HUES48 (cell line): ENCODE measurements around the gene FBXO5.
"Not testable (repeated sequence)": the region's sequence is repeated elsewhere in the genome, so short reads cannot be mapped to it uniquely, and the experiment has no call there.

Experiments
- H3K27ac ChIP-seq: one replicate; pipeline ENCODE4 v1.7.0; 2013; ENCODE audit warnings: low read depth, low read length, inconsistent platforms
- H3K27me3 ChIP-seq: 2 replicates; pipeline ENCODE4 v1.6.1; 2013; ENCODE audit warnings: mild to moderate bottlenecking, low read length; ENCODE audit not compliant: control insufficient read depth, insufficient read depth
- H3K36me3 ChIP-seq: 2 replicates; pipeline ENCODE4 v1.6.1; 2013; ENCODE audit warnings: low read length; ENCODE audit not compliant: control insufficient read depth, insufficient read depth
- H3K4me1 ChIP-seq: 2 replicates; pipeline ENCODE4 v1.6.1; 2013; ENCODE audit warnings: mild to moderate bottlenecking, low read length; ENCODE audit not compliant: control insufficient read depth, insufficient read depth
- H3K4me3 ChIP-seq: 2 replicates; pipeline ENCODE4 v1.5.1; 2013; ENCODE audit warnings: mild to moderate bottlenecking, low read depth, low read length
- H3K9ac ChIP-seq: 2 replicates; pipeline ENCODE4 v1.6.1; 2013; ENCODE audit warnings: mild to moderate bottlenecking, low read depth, low read length, moderate library complexity
- H3K9me3 ChIP-seq: 2 replicates; pipeline ENCODE4 v1.6.1; 2013; ENCODE audit warnings: low read length; ENCODE audit not compliant: control insufficient read depth, insufficient read depth

FBXO5 gene

DNA sequence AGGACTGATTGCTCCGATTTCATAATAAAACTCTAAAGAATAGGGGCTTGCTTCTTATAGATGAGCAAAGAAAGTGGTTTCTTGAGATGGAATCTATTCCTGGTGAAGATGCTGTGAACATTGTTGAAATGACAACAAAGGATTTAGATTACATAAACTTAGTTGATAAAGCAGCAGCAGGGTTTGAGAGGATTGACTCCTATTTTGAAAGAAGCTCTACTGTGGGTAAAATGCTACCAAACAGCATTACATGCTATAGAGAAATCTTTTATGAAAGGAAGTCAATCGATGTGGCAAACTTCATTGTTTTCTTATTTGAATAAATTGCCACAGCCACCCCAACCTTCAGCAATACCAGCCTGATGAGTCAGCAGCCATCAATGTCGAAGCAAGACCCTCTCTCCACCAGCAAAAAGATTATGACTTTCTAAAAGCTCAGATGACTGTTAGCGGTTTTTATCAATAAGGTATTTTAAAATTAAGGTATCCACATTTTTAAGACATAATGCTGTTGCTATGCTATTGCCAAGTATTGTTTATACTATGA, 32.3 kb upstream of the FBXO5 start:
- no peaks in the 10 kb centered on the region for H3K4me1 ChIP-seq
- no peaks in the 10 kb centered on the region for H3K36me3 ChIP-seq
- H3K9ac ChIP-seq = no peak overlapping the region
- no peaks in the 10 kb centered on the region for H3K27me3 ChIP-seq
- H3K9me3 ChIP-seq = no peaks in the 10 kb centered on the region
- no peak overlapping the region for H3K27ac ChIP-seq
- H3K4me3 ChIP-seq = no peak overlapping the region

DNA sequence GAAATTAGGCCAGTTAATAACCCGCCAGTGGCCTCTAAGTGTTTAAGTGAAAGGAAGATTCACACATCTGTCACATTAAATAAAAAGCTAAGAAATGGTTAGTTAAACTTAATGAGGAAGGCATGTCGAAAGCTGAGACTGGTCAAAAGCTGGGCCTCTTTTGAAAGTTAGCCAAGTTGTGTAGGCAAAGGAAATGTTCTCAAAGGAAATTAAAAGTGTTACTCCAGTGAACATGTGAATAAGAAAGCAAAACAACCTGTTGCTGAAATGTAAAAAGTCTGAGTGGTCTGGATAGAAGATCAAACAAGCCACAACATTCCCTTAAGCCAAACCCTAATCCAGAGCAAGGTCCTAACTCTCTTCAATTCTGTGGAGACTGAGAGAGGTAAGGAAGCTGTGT, 30.6 kb upstream of the FBXO5 start:
- H3K36me3 ChIP-seq = no peaks in the 10 kb centered on the region
- no peaks in the 10 kb centered on the region for H3K4me1 ChIP-seq
- H3K27ac ChIP-seq = no peak overlapping the region
- H3K27me3 ChIP-seq = no peaks in the 10 kb centered on the region
- H3K9ac ChIP-seq = no peak overlapping the region
- H3K9me3 ChIP-seq = no peaks in the 10 kb centered on the region
- no peak overlapping the region for H3K4me3 ChIP-seq

DNA sequence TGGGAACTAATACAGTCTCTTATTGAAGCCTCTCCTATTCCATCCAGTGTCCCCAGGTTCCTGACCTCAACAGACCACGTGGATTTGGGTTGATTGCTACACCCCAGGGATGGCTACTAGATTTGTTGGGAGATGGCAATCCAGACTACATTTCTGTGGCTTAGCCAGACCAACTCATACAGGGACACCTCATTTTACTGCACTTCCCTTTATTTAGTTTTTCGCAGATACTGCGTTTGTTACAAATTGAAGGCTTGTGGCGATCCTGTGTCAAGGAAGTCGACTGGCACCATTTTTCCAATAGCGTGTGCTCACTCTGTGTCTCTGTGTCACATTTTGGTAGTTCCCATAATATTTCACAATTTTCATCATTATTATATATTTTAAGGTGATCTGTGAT, 30.0 kb upstream of the FBXO5 start:
- H3K4me1 ChIP-seq = no peaks in the 10 kb centered on the region
- H3K9me3 ChIP-seq = no peaks in the 10 kb centered on the region
- H3K9ac ChIP-seq = no peak overlapping the region
- no peak overlapping the region for H3K27ac ChIP-seq
- H3K27me3 ChIP-seq = no peaks in the 10 kb centered on the region
- H3K4me3 ChIP-seq = no peak overlapping the region
- no peaks in the 10 kb centered on the region for H3K36me3 ChIP-seq

DNA sequence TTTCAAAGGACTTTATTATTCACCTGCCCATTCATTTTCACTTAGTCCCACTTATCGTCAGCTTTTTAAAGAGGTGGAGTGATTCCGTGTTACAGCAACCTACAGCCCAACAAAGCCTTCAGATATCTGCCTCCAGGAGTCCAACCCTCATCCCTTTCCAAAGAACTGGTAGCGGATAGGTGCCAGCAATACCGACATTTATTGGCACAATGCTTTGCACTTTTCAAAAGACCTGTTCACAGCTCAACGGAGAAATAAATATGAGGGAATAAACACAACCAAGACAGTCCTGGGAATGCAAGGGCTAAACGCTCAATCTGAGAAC, 20.5 kb upstream of the FBXO5 start:
- no peaks in the 10 kb centered on the region for H3K27me3 ChIP-seq
- peaks cover 19% of the 10 kb centered on the region for H3K36me3 ChIP-seq
- H3K9ac ChIP-seq = peak overlapping the region; percentile 86
- peak overlapping the region; percentile 98 for H3K4me3 ChIP-seq
- H3K27ac ChIP-seq = peak overlapping the region; percentile 95
- H3K4me1 ChIP-seq = peaks cover 6% of the 10 kb centered on the region; the same call in 1 of the 2 replicates
- H3K9me3 ChIP-seq = no peaks in the 10 kb centered on the region

DNA sequence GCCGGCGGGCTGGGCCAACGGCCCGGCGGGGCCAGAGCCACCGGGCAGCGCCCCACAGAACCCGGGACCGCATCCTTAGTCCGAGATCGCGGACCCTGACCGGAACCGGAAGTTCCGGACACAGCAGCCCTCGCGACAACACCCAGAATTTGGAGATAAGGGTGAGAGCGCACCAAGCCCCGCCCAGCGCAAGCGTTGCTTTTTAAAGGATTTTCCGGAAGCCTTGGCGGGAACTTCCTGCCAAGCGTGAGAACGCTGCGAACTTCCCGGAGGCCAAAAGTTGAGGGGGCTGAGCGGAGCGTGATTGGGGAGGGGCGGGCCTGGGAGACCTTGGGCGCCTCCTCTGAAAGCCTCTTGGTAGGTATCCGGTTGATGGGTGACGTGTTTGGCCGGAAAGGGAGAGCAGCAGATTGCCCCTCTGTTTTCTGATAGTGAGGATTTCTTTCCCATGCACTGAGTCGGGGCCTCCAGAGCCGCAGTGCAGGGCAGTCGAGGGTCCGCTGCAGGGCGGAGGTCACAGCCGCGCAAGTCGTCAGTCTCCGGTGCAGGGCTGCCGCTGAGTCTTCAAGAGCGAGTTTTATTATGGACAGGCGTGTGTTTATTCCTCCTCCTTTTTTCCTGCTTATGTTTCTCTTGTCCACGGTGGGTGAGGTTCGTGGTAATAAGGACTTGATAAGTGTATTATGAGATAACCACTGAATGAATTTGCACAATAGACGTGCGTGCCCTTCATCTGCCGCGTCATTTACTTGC, 19.9 kb upstream of the FBXO5 start, which contains the start of gene MTRF1L:
Gene MTRF1L, minus strand, starts transcription at position 97 of the 753 bp plus-strand sequence. Its CDS starts 24 bp downstream, at position 73.
- Histone ChIP-seq H3K9ac (peak within 1 kb of the TSS; percentile 86), H3K27me3 (no peaks in the 10 kb centered on the region), H3K27ac (peak within 1 kb of the TSS; percentile 95), H3K4me1 (peaks cover 6% of the 10 kb centered on the region; the same call in 1 of the 2 replicates), H3K9me3 (no peaks in the 10 kb centered on the region), H3K4me3 (peak within 1 kb of the TSS; percentile 98), H3K36me3 (peaks cover 24% of the 10 kb centered on the region)

DNA sequence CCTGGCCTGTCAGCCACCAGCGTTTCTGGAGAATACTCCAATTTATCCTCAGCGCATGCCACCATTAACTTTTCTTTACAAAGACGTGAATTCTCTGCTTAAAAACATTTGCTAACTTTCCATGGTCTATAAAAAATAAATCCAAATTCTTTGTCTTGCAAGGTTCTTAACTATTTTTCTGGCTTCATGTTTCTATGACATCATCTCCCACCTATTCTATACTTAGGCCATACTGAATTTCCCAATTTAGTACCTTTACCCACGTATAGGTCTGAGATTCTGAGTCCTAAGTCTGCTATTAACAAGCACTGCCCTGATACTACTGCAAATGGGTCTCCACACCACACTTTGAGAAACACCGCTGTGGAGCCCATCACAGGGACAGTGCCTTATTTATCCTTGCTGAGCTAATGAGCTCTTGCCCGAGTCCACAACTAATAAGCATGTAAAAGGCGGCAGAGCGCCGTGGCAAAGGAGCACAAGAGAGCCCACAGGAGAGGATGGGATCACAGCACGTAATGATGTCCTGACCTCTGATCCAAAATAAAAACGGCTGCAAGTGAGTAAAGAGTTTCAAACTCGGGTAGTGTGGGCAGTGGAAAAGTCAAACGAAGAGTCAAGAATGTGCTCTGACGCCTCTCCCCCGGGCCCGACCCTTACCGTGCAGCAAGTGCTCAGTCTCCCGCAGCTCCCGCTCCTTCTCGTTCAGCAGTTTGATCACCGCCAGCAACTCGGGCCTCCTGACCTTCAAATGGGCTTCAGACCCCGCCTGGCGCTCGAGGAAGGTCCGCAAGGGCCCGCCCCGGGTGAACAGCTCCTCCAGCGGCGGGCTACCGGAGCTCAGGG, 19.1 kb upstream of the FBXO5 start:
- Histone ChIP-seq H3K9ac (peak overlapping the region; percentile 86), H3K36me3 (peaks cover 32% of the 10 kb centered on the region), H3K27me3 (no peaks in the 10 kb centered on the region), H3K4me3 (peak overlapping the region; percentile 98), H3K9me3 (no peaks in the 10 kb centered on the region), H3K4me1 (peaks cover 6% of the 10 kb centered on the region; the same call in 1 of the 2 replicates), H3K27ac (peak overlapping the region; percentile 95)

DNA sequence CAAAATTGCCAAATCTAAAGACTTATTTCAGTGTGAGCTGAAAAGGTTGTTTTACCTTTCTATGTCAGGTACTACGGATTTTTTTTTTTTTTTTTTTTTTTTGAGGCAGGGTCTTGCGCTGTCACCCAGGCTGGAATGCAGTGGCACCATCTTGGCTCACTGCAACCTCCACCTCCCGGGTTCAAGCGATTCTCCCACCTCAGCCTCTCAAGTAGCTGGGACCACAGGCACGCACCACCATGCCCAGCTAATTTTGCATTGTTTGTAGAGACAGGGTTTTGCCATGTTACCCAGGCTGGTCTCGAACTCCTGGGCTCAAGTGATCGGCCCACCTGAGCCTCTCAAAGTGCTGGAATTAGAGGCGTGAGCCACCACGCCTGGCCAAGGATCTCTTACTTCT, 17.9 kb upstream of the FBXO5 start:
- H3K27ac ChIP-seq, H3K4me1 ChIP-seq, H3K9me3 ChIP-seq, H3K27me3 ChIP-seq, H3K9ac ChIP-seq: not testable (repeated sequence)
- peak overlapping the region; percentile 98 for H3K4me3 ChIP-seq
- H3K36me3 ChIP-seq = peaks cover 44% of the 10 kb centered on the region

DNA sequence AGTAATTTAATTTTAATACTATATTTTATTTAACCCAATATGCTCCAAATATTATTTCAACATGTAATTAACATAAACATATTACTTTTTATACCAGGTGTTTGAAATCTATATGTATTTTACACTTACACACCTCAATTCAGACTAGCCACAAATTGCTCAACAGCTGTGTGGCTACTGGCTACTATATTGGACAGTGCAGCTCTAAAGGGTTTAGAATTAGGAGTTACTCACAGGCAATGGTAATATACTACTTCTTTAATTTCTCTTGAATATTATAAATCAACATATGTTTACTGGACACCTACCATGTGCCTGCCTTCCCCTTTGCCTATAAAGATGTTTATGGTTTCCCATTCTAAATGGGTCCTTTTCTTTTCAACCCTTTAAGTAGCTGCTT, 17.4 kb upstream of the FBXO5 start:
- peaks cover 50% of the 10 kb centered on the region for H3K36me3 ChIP-seq
- H3K9me3 ChIP-seq = no peaks in the 10 kb centered on the region
- H3K4me3 ChIP-seq = 0 out of 2 replicates have a peak overlapping the region, but pooled peaks have one; percentile 5
- H3K27me3 ChIP-seq = no peaks in the 10 kb centered on the region
- peaks cover 6% of the 10 kb centered on the region; the same call in 1 of the 2 replicates for H3K4me1 ChIP-seq
- no peak overlapping the region for H3K9ac ChIP-seq
- no peak overlapping the region for H3K27ac ChIP-seq

DNA sequence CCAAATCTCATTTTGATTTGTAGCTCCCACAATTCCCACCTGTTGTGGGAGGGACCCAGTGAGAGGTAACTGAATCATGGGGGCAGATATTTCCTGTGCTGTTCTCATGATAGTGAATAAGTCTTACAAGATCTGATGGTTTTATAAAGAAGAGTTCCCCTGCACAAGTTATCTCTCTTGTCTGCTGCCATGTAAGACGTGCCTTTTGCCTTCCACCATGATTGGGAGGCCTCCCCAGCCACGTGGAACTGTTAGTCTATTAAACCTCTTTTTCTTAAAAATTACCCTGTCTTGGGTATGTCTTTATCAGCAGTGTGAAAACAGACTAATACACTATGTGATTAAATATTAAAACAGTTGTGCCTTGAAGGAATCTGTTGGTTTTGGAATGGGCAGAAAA, 16.7 kb upstream of the FBXO5 start:
- H3K4me1 ChIP-seq, H3K27ac ChIP-seq, H3K27me3 ChIP-seq, H3K9me3 ChIP-seq, H3K9ac ChIP-seq, H3K4me3 ChIP-seq: not testable (repeated sequence)
- peaks cover 56% of the 10 kb centered on the region for H3K36me3 ChIP-seq

DNA sequence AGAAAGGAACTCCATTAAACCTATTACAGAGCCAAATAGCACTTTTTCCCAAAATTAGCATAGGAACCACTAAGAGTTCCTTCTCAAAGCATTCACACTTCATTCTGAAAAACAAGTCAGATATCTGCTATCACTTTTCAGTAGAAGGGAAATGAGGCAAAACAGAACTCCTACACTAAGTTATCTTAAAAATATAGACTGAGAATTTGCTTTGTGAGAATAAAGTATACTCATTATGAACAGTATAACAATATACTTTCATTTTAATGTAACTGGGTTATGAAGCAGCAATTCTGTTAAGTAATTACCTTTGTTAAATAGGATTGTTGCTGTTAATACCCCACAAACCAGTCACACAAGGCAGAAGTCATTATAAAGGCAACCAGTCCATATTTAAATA, 11.0 kb upstream of the FBXO5 start:
- no peak overlapping the region for H3K27ac ChIP-seq
- H3K36me3 ChIP-seq = peaks cover 87% of the 10 kb centered on the region

DNA sequence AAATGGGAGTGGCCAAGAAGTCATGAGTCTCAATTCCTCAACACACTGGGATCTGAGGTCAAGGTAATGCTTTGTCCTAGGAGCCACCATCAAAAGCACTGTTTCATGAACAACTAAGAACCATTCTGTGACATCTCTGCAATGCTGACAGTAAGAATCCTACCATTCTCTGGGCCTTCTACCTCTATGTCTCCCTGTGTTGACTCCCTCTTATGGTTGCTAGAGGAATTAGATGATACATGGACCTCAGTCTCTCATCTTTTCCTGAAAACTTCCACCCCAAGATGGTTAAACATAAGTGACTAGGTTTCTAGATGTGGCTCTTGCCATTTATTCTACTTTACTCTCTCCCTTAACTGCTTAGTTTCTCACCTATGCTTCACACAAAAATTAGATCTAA, 10.6 kb upstream of the FBXO5 start:
- Histone ChIP-seq H3K4me1 (no peaks in the 10 kb centered on the region), H3K36me3 (peaks cover 84% of the 10 kb centered on the region), H3K9me3 (no peaks in the 10 kb centered on the region), H3K9ac (no peak overlapping the region), H3K4me3 (no peak overlapping the region), H3K27me3 (no peaks in the 10 kb centered on the region), H3K27ac (no peak overlapping the region)

More for the DNA sequence above, 11.0 kb upstream of the FBXO5 start:
- Histone ChIP-seq H3K9me3 (no peaks in the 10 kb centered on the region), H3K4me1 (no peaks in the 10 kb centered on the region), H3K27me3 (no peaks in the 10 kb centered on the region), H3K4me3 (no peak overlapping the region), H3K9ac (no peak overlapping the region)
